ENCODE measurements around the gene NELL1.
"Not testable (repeated sequence)": the region's sequence is repeated elsewhere in the genome, so short reads cannot be mapped to it uniquely, and the experiment has no call there.

Gene NELL1

DNA sequence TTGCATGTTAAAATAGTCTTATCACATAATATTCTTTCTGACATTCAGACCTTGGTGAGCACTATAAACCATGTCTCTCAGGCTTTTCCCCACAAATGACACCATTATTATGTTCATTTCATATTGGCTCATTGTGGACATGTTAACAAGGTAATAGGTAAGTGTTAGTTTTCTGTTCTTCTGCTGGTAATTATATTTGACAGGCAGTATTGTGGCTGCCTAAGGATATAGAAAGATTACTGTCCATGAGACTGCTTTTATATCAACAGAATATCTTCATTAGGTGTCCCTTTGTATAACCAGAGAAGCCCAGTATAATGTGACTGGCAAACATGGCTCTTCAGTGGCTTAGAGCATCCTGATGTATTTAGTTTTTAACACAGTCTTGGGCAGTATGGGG lies 590.7 kb downstream of the NELL1 start:
- Histone ChIP-seq H3K27me3 (ENCODE audit: insufficient read depth, low read length) (no peaks in the 10 kb centered on the region), H3K27ac (ENCODE audit: low read depth, low read length) (no peak overlapping the region)

DNA sequence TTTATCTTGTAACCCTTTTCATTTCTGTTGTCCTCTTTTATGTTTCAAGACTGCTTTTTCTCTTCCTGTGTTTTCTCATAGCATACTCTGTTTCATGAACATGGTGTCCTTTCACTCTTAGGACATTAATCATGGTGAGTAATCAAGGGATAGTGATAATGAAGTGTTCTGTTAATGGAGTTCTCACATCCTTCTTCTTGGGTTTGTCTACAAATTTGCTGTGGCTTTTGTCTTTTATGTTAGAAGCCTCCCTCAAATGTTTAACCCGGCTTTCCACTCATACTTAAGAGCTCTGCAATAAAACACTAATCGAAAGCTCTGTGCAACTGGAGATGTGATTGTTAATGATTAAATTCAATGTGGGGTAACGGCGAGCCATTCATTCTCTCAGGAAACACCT lies 593.6 kb downstream of the NELL1 start:
- Histone ChIP-seq H3K9me3 (ENCODE audit: insufficient read depth, low read depth, low read length) (no peaks in the 10 kb centered on the region), H3K27ac (ENCODE audit: low read depth, low read length) (no peak overlapping the region), H3K4me3 (ENCODE audit: low read length) (no peak overlapping the region), H3K9ac (ENCODE audit: low read depth, low read length) (no peak overlapping the region), H3K4me1 (ENCODE audit: insufficient read depth, low read length) (no peaks in the 10 kb centered on the region), H3K36me3 (ENCODE audit: insufficient read depth, low read length) (no peaks in the 10 kb centered on the region), H3K27me3 (ENCODE audit: insufficient read depth, low read length) (no peaks in the 10 kb centered on the region)
- WGBS, result 93% methylated on average over 3 of the region's 4 CpGs

More for the DNA sequence above, 590.7 kb downstream of the NELL1 start:
- H3K36me3 ChIP-seq (ENCODE audit: insufficient read depth, low read length), result no peaks in the 10 kb centered on the region
- H3K4me1 ChIP-seq (ENCODE audit: insufficient read depth, low read length), result peaks cover 2% of the 10 kb centered on the region; the same call in 1 of the 2 replicates
- H3K9me3 ChIP-seq (ENCODE audit: insufficient read depth, low read depth, low read length), result no peaks in the 10 kb centered on the region
- H3K4me3 ChIP-seq (ENCODE audit: low read length), result no peak overlapping the region
- no peak overlapping the region for H3K9ac ChIP-seq (ENCODE audit: low read depth, low read length)

DNA sequence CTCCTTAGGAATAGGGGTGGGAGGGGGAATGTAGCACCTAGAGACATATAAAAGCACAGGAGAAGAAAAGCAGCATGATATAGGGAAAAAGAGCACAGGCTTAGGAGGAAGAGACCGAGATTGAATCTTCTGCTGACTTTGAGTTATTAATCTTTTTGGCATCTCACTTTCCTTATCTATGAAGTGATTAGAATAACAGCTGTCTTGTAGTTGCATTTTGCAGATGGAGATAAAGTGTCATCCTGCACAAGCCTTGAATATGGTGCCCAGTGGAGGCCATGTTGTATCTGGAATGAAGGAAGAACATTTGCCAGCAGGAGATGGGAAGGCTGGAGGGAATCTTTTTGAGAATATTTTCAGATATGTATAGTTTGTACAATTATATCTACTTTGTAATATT lies 594.7 kb downstream of the NELL1 start:
- WGBS, result 94% methylated on average over 1 of the region's 1 CpG

DNA sequence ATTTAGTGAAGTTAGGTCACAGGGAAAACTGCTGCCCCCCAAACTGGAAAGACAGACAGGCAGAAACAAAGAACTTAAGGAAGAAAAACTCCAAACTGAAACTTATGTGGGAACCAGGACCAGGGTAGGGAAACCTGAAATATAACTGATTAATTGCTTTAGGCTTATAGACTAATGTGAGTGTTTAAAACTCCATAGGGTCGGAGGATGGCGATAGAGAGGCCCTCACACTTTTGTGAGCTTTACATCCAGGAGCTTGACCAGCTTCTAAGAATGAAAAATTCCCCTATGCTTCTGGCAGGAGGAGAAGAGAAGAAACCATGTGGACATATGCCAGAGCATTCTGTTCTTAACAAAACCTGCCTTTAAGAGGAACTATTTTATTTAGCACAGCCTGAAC lies 598.6 kb downstream of the NELL1 start:
- Histone ChIP-seq H3K27ac (ENCODE audit: low read depth, low read length) (no peak overlapping the region), H3K9ac (ENCODE audit: low read depth, low read length) (no peak overlapping the region), H3K4me1 (ENCODE audit: insufficient read depth, low read length) (no peaks in the 10 kb centered on the region), H3K9me3 (ENCODE audit: insufficient read depth, low read depth, low read length) (peaks cover 6% of the 10 kb centered on the region; the same call in 1 of the 2 replicates), H3K36me3 (ENCODE audit: insufficient read depth, low read length) (no peaks in the 10 kb centered on the region), H3K4me3 (ENCODE audit: low read length) (no peak overlapping the region), H3K27me3 (ENCODE audit: insufficient read depth, low read length) (no peaks in the 10 kb centered on the region)
- 73% methylated on average over 2 of the region's 2 CpGs for WGBS

More for the DNA sequence above, 594.7 kb downstream of the NELL1 start:
- H3K9ac ChIP-seq (ENCODE audit: low read depth, low read length), result no peak overlapping the region
- no peaks in the 10 kb centered on the region for H3K9me3 ChIP-seq (ENCODE audit: insufficient read depth, low read depth, low read length)
- H3K27ac ChIP-seq (ENCODE audit: low read depth, low read length), result no peak overlapping the region
- no peaks in the 10 kb centered on the region for H3K4me1 ChIP-seq (ENCODE audit: insufficient read depth, low read length)
- no peaks in the 10 kb centered on the region for H3K36me3 ChIP-seq (ENCODE audit: insufficient read depth, low read length)
- H3K4me3 ChIP-seq (ENCODE audit: low read length), result no peak overlapping the region
- no peaks in the 10 kb centered on the region for H3K27me3 ChIP-seq (ENCODE audit: insufficient read depth, low read length)

DNA sequence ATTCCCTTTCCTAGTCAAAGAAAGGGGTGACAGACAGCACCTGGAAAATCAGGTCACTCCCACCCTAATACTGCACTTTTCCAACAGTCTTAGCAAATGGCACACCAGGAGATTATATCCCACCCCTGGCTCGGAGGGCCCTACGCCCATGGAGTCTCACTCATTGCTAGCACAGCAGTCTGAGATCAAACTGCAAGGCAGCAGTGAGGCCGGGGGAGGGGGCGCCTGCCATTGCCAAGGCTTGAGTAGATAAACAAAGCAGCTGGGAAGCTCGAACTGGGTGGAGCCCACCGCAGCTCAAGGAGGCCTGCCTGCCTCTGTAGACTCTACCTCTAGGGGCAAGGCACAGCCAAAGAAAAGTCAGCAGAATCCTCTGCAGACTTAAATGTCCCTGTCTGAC lies 602.8 kb downstream of the NELL1 start:
- not testable (repeated sequence) for H3K4me1 ChIP-seq (ENCODE audit: insufficient read depth, low read length); H3K9ac ChIP-seq (ENCODE audit: low read depth, low read length); H3K36me3 ChIP-seq (ENCODE audit: insufficient read depth, low read length); H3K9me3 ChIP-seq (ENCODE audit: insufficient read depth, low read depth, low read length); H3K27me3 ChIP-seq (ENCODE audit: insufficient read depth, low read length); H3K4me3 ChIP-seq (ENCODE audit: low read length); H3K27ac ChIP-seq (ENCODE audit: low read depth, low read length)
- 88% methylated on average over 6 of the region's 6 CpGs for WGBS

DNA sequence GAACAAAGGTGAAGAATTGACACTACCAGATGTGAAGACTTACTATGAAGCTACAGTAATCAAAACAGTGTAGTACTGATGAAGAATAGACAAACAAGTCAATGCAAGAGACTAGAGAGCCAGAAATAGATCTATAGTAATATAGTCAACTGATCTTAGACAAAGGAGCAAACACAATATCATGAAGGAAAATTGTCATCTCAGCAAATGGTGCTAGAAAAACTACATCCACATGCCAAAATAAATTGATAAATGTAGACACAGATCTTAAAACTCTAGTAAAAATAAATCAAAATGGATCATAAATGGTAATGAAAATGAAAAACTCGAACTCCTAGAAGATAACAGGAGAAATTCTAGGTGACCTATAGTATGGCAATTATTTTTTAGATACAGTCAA lies 609.5 kb downstream of the NELL1 start:
- Histone ChIP-seq H3K27me3 (ENCODE audit: insufficient read depth, low read length) (no peaks in the 10 kb centered on the region), H3K36me3 (ENCODE audit: insufficient read depth, low read length) (no peaks in the 10 kb centered on the region), H3K9me3 (ENCODE audit: insufficient read depth, low read depth, low read length) (no peaks in the 10 kb centered on the region), H3K4me1 (ENCODE audit: insufficient read depth, low read length) (no peaks in the 10 kb centered on the region), H3K27ac (ENCODE audit: low read depth, low read length) (no peak overlapping the region), H3K4me3 (ENCODE audit: low read length) (no peak overlapping the region), H3K9ac (ENCODE audit: low read depth, low read length) (no peak overlapping the region)
- WGBS, result 100% methylated on average over 1 of the region's 1 CpG

DNA sequence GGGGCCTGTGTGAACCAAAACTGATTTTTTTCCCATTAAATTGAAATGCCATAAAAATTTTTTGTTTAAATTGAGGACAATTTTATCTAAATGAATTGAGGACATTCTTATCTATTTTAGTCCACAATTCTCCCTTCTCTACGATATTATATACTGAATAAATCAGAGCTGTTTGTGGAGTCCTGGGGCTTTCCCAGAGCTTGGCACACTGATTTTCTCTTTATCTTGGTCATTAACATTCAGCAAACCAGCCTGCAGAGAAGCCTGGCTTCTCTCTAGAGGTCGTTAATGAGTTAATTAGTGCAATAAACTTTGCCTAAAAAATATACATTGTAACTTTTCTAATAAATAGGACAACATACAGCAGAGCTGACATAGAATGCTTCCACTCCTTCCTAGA lies 615.7 kb downstream of the NELL1 start:
- no peak overlapping the region for H3K27ac ChIP-seq (ENCODE audit: low read depth, low read length)
- H3K9ac ChIP-seq (ENCODE audit: low read depth, low read length), result no peak overlapping the region
- H3K4me3 ChIP-seq (ENCODE audit: low read length), result no peak overlapping the region
- WGBS, result 92% methylated on average over 2 of the region's 2 CpGs
- no peaks in the 10 kb centered on the region for H3K27me3 ChIP-seq (ENCODE audit: insufficient read depth, low read length)
- H3K4me1 ChIP-seq (ENCODE audit: insufficient read depth, low read length), result no peaks in the 10 kb centered on the region
- no peaks in the 10 kb centered on the region for H3K9me3 ChIP-seq (ENCODE audit: insufficient read depth, low read depth, low read length)
- no peaks in the 10 kb centered on the region for H3K36me3 ChIP-seq (ENCODE audit: insufficient read depth, low read length)

DNA sequence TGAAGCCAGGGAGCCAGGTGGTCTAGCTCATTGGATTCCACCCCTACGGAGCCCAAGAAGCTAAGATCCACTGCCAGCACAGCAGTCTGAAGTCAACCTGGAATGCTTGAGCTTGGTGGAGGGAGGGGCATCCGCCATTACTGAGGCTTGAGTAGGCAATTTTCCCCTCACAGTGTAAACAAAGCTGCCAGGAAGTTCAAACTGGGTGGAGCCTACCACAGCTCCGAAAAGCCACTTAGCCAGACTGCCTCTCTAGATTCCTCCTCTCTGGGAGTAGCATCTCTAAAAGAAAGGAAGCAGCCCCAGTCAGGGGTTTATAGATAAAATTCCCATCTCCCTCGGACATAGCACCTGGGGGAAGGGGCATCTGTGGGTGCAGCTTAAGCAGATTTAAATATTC lies 620.3 kb downstream of the NELL1 start:
- Histone ChIP-seq H3K4me1 (ENCODE audit: insufficient read depth, low read length) (no peaks in the 10 kb centered on the region), H3K9me3 (ENCODE audit: insufficient read depth, low read depth, low read length) (no peaks in the 10 kb centered on the region), H3K36me3 (ENCODE audit: insufficient read depth, low read length) (no peaks in the 10 kb centered on the region), H3K27me3 (ENCODE audit: insufficient read depth, low read length) (no peaks in the 10 kb centered on the region), H3K4me3 (ENCODE audit: low read length) (no peak overlapping the region), H3K9ac (ENCODE audit: low read depth, low read length) (no peak overlapping the region), H3K27ac (ENCODE audit: low read depth, low read length) (no peak overlapping the region)
- 85% methylated on average over 4 of the region's 4 CpGs for WGBS

DNA sequence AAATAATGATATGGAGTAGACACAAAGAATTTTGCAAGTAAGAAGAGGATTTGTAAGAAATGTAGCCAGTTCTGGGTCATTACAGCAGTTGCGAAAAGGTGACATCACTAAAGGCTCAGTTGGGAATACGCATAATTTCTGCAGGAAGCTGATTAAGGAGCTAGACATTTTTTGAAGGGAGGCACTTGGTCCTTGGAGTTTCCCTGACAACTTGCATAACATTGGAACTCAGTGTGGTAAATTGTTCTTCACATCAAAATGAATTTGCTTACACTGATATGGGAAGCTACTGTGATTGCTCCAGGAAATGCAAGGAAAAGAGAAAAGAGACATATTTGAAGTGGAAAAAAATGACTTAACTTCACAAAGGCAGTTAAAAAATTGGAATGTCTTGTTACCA lies 626.1 kb downstream of the NELL1 start:
- H3K9me3 ChIP-seq (ENCODE audit: insufficient read depth, low read depth, low read length), result no peaks in the 10 kb centered on the region
- WGBS, result 92% methylated on average over 2 of the region's 2 CpGs
- no peak overlapping the region for H3K9ac ChIP-seq (ENCODE audit: low read depth, low read length)
- no peaks in the 10 kb centered on the region for H3K27me3 ChIP-seq (ENCODE audit: insufficient read depth, low read length)
- no peaks in the 10 kb centered on the region for H3K36me3 ChIP-seq (ENCODE audit: insufficient read depth, low read length)
- H3K4me1 ChIP-seq (ENCODE audit: insufficient read depth, low read length), result peaks cover 21% of the 10 kb centered on the region; the same call in 1 of the 2 replicates
- H3K4me3 ChIP-seq (ENCODE audit: low read length), result no peak overlapping the region
- no peak overlapping the region for H3K27ac ChIP-seq (ENCODE audit: low read depth, low read length)

DNA sequence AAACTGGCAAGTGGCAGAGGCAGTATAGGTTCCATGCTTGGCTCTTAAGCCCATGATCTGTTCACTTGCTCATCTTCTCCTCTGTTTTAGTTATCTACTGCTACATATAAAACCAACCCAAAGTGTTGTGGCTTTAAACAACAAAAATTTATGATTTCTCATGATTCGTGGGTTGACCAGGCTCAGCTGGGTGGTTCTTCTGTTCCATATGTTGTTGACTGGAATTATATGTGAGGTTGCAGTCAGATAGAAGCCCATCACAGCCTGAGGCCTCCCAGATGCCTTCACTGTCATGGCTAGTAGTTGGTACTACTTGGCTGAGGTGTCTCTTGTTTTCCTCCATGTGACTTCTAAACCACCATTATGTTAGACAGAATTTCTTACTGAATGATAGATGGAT lies 632.6 kb downstream of the NELL1 start:
- Histone ChIP-seq H3K36me3 (ENCODE audit: insufficient read depth, low read length) (no peaks in the 10 kb centered on the region), H3K9me3 (ENCODE audit: insufficient read depth, low read depth, low read length) (peaks cover 10% of the 10 kb centered on the region; the same call in 1 of the 2 replicates), H3K27ac (ENCODE audit: low read depth, low read length) (no peak overlapping the region), H3K9ac (ENCODE audit: low read depth, low read length) (no peak overlapping the region), H3K27me3 (ENCODE audit: insufficient read depth, low read length) (no peaks in the 10 kb centered on the region), H3K4me3 (ENCODE audit: low read length) (no peak overlapping the region), H3K4me1 (ENCODE audit: insufficient read depth, low read length) (peaks cover 10% of the 10 kb centered on the region; the same call in 1 of the 2 replicates)
- 95% methylated on average over 1 of the region's 1 CpG for WGBS

DNA sequence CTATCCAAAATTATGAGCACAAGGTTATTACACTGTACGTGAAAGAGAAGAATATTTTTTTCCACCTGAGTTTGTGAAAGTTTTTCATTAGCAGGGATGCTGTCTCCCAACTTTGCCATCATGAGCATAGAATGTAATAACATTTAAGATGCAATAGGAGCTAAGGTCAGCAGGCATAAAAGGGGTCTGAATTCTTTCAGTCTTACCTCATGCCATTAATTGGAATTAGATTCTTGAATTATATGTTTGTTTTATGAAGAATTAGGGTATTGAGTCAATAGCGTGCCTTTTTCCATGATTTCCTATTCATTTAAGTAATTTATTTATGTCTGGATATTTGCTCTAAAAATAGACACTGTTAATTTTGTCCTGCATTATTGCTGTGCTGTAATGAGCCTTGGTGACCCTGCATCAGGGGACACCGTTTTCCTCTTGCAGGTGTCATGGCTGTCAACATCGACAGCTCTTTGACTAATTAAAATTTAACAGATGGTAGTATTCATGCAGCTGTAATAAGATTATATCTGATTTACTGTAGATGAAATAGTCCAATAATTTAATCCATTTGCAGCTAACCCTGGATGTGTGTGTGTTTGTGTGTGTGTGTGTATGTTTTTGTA lies 637.5 kb downstream of the NELL1 start:
- peaks cover 9% of the 10 kb centered on the region; the same call in 1 of the 2 replicates for H3K9me3 ChIP-seq (ENCODE audit: insufficient read depth, low read depth, low read length)
- no peaks in the 10 kb centered on the region for H3K27me3 ChIP-seq (ENCODE audit: insufficient read depth, low read length)
- no peak overlapping the region for H3K27ac ChIP-seq (ENCODE audit: low read depth, low read length)
- 88% methylated on average over 3 of the region's 4 CpGs for WGBS
- H3K4me3 ChIP-seq (ENCODE audit: low read length), result no peak overlapping the region
- H3K36me3 ChIP-seq (ENCODE audit: insufficient read depth, low read length), result no peaks in the 10 kb centered on the region
- no peaks in the 10 kb centered on the region for H3K4me1 ChIP-seq (ENCODE audit: insufficient read depth, low read length)
- no peak overlapping the region for H3K9ac ChIP-seq (ENCODE audit: low read depth, low read length)

DNA sequence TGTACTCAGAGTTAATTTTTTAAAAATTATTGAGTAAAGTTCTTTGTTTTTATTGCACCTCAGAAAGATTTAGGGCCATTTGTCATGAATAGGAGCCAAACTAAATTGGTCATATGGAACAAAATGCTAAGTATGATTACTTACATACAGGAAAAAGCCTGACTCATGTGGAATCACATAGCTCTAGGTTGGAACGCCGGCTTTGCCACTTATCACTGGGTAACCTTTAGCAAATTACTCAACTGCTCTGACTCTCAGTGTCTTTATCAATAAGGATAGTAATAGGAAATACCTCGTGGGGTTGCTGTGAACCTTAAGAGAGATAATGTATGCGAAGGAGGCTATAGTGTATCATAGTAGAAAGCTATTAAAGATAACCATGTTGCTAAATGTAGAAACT lies 638.5 kb downstream of the NELL1 start:
- no peaks in the 10 kb centered on the region for H3K27me3 ChIP-seq (ENCODE audit: insufficient read depth, low read length)
- H3K27ac ChIP-seq (ENCODE audit: low read depth, low read length), result no peak overlapping the region

More for the DNA sequence above, 638.5 kb downstream of the NELL1 start:
- Histone ChIP-seq H3K9ac (ENCODE audit: low read depth, low read length) (no peak overlapping the region), H3K36me3 (ENCODE audit: insufficient read depth, low read length) (no peaks in the 10 kb centered on the region), H3K4me3 (ENCODE audit: low read length) (no peak overlapping the region), H3K9me3 (ENCODE audit: insufficient read depth, low read depth, low read length) (no peaks in the 10 kb centered on the region), H3K4me1 (ENCODE audit: insufficient read depth, low read length) (no peaks in the 10 kb centered on the region)
- WGBS, result 87% methylated on average over 4 of the region's 4 CpGs

All from HUES64 (cell line).